GM12892 (cell line): ENCODE results near the gene PDE7B.

Experiments used
- DNase-seq: peaks from one replicate; pipeline ENCODE4 v3.0.0; 2011; ENCODE audit not compliant: insufficient read length
- FAIRE-seq: peaks from 2 replicates; lab custom pipeline; 2011; peaks lifted over from hg19 to GRCh38; lab: Jason Lieb, UNC
- POLR2A ChIP-seq: IDR thresholded peaks from 2 replicates; pipeline ENCODE4 v1.6.1; 2011; ENCODE audit warnings: low read depth, low read length, control low read depth
- POLR2AphosphoS5 ChIP-seq: IDR thresholded peaks from 2 replicates; pipeline ENCODE4 v1.6.1; 2011; ENCODE audit warnings: low read depth, low read length, control low read depth
- TAF1 ChIP-seq: IDR thresholded peaks from 2 replicates; pipeline ENCODE4 v1.6.1; 2011; ENCODE audit warnings: low read depth, mild to moderate bottlenecking, control low read depth, low read length, borderline replicate concordance

Gene PDE7B

GRCh38 chr6:135823851-135824250, 27.6 kb upstream of the PDE7B start:
- no peak for FAIRE-seq
- TF ChIP-seq POLR2A (no peak), TAF1 (no peak), POLR2AphosphoS5 (no peak)
- no peak for DNase-seq

DNA sequence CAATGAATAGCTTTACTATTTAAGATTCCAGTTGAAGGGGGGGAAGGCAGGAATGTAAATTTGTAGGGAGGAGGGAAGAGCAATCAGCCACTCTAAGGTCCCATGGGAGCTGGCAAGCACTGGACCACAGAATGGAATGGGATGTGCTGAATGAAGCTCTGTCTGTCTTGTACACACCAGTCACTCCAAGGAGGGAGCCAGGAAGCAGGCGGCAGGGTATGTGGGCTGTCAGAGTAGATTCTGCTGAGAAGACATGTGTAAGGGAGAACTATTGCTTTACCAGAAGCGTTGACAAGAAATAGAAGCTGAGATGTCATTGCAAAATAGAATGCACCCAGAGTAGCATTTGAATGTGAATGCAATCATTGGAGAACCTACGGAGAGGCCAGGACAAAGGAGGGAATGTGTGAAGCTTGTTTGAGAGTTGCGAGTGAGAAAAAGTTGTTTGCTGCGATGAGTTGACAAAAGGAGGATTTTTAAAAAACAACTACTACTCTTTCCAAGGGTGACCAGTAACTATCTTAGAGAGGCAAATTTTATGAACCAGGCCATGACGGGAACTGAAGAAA, 25.2 kb upstream of the PDE7B start:
- DNase-seq, result no peak
- TF ChIP-seq POLR2A (no peak), POLR2AphosphoS5 (no peak), TAF1 (no peak)
- no peak for FAIRE-seq

- DNase-seq, result no peak
- TF ChIP-seq POLR2A (no peak), TAF1 (no peak), POLR2AphosphoS5 (no peak)
- no peak for FAIRE-seq
These were observed 23.5 kb upstream of the PDE7B start for GRCh38 chr6:135828021-135828420.

DNA sequence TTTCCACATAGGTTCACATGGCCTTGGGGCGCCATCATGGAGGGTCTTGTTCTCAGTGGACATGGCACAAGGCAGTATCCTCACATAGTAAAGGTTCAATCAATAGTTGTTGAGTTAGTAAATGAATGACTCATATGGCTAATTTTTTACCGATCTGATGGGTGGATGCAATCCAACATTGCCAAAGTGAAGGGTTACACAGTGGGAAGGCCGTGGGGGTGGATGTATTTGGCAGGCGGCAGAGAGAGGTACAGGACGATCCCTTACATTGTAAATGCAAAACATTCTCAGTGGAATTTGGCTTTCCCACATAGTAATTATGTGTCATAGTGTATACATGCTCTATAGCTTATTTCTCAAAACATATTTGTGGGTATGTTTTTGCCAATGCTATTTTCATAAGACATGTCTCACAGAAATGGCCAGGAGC, 21.0 kb upstream of the PDE7B start:
- TF ChIP-seq POLR2AphosphoS5 (no peak), TAF1 (no peak), POLR2A (no peak)
- FAIRE-seq (no peak), DNase-seq (no peak)

DNA sequence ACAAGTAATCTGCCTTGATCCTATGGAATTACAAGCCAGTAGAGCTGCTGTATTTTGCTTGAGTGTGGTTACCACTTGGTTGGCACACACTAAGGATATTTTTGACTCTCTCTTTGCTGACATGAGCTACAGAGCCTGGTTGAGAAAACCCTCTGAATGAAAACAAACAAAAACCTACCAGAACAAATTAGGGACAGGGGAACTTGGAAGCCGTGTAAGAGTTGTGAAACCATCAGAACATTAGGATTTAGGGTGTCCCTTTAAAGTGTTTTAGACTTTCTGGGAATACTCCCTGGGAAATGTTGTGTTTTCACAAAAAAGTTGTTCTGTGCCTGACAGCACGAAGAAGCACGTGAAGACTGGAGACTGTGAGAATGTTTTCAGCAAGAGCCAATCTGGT, 20.5 kb upstream of the PDE7B start:
- DNase-seq (no peak), FAIRE-seq (no peak)
- TF ChIP-seq POLR2A, result no peak
- TF ChIP-seq POLR2AphosphoS5, result no peak
- TF ChIP-seq TAF1, result no peak

DNA sequence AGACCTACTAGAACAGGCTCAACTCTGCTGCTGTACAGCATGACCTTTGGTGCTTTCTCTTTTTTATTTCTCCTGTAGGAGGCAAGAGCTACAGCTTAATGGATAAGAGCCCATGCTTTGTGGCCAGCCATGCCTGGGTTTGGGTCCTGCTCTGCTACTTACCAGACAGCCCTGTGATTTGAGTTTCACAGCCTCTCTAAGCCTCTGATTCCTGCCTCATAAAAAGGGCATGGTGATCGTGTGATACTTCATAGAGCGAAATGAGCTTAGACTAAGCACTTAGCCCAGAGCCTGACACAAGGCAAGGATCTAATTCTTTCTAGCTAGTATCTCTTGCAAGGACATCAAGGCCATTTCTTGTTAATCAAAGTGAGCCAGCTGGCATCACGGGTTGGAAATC, 19.3 kb upstream of the PDE7B start:
- TF ChIP-seq POLR2A (no peak), TAF1 (no peak), POLR2AphosphoS5 (no peak)
- DNase-seq, result no peak
- FAIRE-seq, result no peak

GRCh38 chr6:135833771-135834170, 17.7 kb upstream of the PDE7B start:
- TF ChIP-seq POLR2A (no peak), TAF1 (no peak), POLR2AphosphoS5 (no peak)
- FAIRE-seq (no peak), DNase-seq (no peak)

DNA sequence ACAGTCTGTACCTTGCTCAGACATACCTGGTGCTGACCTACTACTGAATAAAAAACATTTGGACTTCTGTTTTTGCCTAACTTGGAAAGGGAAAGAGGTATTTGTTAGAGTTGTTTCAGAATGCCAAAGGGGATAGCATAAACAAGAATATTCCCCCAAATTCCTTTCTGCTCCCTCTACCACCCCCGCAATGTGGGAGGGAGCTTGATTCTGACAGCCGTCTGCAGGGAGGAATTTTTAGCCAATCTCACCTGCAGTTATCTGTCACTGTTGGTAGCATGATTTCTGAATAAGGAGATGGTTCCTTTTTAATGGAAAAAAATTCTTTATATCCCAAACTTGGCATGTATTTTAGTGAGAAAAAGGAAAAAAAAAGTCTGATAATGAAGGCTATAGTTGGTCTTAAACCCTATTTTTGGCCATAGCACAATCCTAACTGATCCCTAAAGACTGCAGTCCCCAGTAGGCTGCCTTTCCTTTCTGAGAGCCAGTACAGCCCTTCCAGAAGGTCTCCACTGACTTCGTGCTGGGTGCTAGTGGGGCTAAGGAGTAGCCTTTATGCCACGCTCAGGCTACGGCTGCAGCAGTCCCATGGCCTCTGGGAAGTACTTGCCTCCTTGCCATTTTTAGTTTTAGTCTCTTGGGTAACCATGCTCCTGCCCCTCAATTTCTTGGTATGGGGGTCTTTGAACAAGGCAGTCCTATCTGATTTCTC, 13.6 kb upstream of the PDE7B start:
- TF ChIP-seq TAF1 (no peak), POLR2A (no peak), POLR2AphosphoS5 (no peak)
- FAIRE-seq (no peak), DNase-seq (no peak)

DNA sequence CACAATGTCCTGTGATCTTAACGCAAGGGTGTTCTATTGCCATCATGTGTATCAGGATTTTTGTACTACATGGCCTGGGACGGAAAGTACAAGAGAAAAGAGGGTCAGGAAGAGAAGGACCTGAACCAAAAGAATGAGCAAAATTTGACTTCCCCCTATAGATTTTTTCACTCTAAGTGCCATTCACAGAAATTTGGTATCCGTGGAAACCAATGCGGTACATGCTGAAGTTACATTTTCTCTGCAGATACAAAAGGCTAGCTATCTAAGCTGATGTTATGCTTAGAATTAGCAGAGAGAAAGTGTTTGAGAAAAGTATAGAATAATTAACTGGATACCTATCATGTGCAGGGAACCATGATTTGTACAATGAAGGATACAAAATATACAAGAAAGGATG, 12.4 kb upstream of the PDE7B start:
- DNase-seq, result no peak
- TF ChIP-seq POLR2AphosphoS5 (no peak), POLR2A (no peak), TAF1 (no peak)
- FAIRE-seq, result no peak

DNA sequence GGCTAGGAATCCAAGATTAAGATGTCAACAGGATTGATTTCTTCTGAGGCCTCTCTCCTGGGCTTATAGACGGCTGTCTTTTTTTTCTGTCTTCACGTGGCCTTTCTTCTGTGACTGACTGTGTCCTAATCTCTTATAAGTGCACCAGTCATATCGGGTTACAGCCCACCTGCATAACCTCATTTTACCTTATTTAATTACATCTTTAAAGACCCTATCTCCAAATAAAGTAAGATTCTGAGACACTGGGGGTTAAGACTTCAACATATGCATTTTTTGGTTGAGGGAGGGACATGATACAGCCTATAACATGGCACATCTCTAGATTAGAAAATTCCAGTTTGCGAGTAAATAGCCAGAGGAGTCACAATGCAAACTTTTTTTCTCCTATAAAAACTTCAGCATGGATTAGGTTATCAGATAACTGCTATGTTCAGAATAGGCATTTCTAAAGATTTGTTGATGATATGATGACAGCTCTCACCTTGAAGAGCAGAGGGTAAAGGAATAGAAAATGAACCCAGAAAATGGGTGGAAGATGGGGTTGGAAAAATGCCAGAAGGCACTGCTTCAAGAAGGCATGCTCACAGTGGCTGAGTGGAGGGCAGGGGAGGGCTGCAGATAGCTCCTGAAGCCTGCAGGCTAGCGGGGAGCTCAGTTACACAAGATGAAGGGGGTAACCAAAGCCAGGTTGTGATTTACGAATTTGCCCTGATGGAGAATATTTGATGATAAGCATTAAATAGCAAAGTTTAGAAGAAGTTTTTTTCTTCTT, 8.7 kb upstream of the PDE7B start:
- no peak for DNase-seq
- no peak for FAIRE-seq
- TF ChIP-seq TAF1, result no peak
- no peak for TF ChIP-seq POLR2A
- no peak for TF ChIP-seq POLR2AphosphoS5

- no peak for TF ChIP-seq POLR2A
- no peak for TF ChIP-seq POLR2AphosphoS5
- TF ChIP-seq TAF1, result no peak
- no peak for FAIRE-seq
- no peak for DNase-seq
These were observed 619 bp upstream of the PDE7B start for GRCh38 chr6:135850882-135851281.

GRCh38 chr6:135852746-135853145, 1.2 kb downstream of the PDE7B start:
- TF ChIP-seq POLR2A, result no peak
- TF ChIP-seq POLR2AphosphoS5, result no peak
- no peak for TF ChIP-seq TAF1
- DNase-seq (no peak), FAIRE-seq (no peak)
